ENCODE data around the gene NT5C3A.
"Not testable (repeated sequence)": the region's sequence is repeated elsewhere in the genome, so short reads cannot be mapped to it uniquely, and the experiment has no call there.

The NT5C3A gene

DNA sequence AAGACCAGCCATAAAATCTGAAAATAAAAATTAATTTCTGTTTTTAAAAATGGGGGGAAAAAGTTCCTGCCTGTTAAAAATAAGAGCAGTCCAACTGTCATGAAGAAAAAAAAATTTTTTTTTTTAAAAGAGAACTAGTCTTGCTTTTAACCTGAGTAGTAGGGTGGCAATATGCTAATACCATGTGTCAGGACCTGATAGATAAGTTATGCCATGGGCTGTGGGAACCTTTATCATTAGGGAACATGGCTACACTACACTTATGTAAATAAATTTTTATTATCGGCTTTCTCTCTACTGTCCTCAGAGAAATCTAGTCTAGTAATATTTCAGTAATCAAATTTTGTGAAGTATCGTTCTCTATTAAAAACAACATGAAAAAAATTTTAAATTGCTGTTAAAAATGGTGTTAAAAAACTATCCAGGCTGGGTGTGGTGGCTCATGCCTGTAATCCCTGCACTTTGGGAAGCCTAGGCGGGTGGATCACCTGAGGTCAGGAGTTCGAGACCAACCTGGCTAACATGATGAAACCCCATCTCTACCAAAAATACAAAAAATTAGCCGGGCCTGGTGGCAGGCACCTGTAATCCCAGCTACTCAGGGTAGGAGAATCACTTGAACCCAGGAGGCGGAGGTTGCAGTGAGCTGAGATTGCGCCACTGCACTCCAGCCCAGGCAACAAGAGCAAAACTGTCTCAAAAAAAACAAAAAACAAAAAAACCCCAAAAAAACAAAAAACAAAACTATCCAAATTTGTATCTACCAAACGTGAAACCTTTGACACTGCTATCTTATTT lies 20.7 kb downstream of the NT5C3A start:
- no peak for DNase-seq (ENCODE audit: low spot score)

DNA sequence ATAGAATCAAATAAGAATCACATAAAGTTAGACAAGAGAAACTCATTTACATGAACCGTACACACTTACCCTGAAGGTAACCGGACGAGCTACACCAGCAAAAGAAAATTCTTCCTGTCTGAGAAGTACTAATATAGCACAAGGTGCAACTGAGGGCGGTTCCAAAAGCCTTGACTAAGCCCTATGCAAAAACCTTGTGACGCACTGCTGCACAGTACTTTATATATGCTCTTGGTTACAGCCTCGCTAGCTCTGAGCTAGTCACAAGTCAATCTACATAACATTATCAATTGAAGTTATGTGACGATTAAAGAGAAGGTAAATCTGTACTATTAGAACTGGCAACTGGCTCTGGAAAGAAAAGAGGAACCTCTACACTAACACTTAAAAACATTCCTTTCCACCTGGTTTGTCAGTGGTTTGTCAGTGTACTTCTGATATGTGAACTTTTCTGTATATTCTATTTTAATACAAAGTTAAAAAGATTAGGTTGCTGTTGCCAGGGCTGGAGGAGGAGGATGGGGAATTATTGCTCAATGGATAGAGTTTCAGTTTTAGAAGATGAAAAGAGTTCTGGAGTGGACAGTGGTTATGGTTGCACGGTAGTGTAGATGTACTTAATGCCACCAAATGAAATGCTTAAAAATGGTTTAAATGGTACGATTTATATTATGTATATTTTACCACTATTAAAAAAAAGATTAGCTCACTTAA lies 21.6 kb downstream of the NT5C3A start:
- DNase-seq (ENCODE audit: low spot score): no peak

DNA sequence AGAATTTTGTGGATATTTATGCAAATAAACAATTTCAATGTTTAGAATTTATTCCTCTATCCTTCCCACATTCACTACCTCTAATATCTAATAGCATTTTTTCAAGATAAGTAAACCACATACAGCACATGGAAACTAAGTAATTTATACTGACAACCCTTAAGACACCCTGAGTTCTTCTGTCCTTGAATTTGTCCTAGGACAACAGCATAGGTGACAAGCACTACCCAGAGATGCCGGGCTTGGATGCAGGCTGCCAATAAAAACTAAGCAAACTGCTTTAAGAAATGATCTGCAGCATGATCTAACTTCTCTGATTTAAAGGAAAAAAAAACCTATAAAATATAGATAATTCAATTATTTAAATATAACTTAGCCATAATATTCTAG lies 22.7 kb downstream of the NT5C3A start:
- no peak for DNase-seq (ENCODE audit: low spot score)

DNA sequence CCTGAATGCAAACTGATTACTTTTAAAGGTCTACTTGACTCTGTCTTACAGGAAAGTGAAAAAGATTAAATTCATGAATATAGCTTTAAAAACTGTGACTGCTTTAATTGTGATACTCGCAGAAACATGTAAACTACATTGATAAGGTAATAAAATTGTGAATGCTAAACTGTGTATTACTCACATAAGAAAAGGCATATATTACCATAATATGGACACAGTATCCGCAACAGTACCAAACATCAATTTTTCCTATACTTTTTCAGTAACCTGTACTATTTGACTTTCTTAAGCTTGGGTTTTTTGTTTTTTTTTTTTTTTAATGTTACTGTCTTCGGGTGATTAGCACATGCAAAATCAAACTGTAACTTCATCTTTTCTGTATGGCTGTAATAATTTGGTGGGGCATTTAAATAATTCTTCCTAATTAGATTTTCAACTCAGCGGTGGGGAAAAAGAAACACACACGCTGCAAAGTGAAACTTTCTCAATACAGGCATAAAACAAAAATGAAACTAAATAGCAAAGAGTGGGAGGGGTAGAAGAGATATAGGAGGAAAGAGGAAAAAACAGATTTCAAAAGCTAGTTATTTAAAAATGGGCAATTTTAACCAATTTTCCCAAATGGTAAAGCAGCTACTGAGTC lies 23.2 kb downstream of the NT5C3A start:
- DNase-seq (ENCODE audit: low spot score): peak; percentile 17

DNA sequence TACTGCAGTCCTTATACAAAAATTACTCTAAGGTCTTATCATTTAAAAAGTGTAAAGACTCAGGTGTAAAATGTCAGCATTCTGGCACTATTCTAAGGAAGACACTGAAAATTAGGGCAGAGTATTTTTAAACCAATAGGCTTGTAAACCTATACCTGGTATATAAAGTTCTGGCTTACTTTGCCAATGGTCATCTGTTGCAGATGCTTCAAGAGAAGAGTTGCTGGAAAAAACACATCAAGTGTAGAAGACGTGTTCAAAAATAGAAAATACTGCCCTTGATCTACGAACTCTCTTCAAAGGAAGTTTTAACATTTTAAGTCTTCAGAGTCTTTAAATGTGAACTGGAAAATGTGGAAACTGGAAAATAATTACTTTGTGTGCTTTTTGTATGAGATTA lies 23.9 kb downstream of the NT5C3A start:
- DNase-seq (ENCODE audit: low spot score): no peak

DNA sequence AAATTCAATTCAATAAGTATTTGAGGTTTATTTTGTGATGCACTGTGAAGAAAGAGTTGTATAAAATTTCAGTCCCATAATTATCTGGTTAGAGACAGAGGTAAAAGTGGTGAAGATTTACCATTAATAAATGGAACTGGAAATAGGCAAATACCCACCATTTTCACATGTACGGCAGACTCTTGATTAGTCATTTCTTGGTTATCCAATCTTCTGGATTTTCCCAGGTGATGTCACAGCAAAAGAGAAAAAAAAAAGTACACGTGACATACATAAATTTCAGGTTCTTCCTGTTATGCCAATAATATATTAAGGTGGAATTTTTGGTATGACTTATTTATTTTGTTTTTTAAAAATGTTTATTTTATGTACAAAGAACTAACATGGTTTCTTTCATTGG lies 26.8 kb downstream of the NT5C3A start:
- DNase-seq (ENCODE audit: low spot score): no peak

DNA sequence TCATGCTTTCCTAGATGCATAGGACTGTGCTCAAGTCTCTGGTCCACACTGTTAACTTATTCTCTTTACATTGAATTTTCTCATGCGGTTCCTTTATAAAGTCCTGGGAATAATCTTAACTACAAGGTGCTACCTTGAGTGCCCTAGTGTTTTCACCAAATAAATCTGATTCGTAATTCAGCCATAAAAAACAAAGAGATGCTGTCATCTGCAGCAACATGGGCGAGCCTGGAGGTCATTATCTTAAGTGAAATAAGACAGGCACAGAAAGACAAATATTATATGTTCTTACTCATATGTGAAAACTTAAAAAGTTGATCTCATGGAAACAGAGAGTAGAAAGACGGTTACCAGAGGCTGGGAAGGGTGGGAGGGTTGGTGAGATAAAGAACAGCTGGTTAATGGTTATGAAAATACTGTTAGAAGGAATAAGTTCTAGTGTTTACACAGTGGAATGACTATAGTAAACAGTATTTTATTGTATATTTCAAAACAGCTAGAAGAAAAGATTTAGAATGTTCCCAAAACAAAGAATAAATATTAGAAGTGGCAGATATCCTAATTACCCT lies 38.3 kb downstream of the NT5C3A start:
- DNase-seq (ENCODE audit: low spot score): no peak

DNA sequence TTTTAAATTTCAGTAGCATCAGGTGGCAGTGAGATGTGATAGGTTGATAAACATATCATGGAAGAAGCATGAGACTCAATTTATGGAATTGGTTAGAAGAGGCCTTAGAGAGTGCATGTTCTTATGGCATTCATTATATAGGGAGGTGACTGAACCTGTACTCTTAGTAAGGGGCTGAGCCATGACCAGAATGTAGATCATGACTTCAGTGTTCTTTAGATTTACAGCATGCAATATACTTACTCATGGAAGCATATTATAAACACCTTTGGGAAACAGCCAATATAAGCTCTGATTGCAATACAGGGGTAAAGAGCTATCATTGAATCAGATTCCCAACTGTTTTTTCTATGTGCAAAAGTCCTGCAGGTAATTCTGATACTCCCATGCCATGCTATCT lies 50.2 kb downstream of the NT5C3A start:
- DNase-seq (ENCODE audit: low spot score): no peak

DNA sequence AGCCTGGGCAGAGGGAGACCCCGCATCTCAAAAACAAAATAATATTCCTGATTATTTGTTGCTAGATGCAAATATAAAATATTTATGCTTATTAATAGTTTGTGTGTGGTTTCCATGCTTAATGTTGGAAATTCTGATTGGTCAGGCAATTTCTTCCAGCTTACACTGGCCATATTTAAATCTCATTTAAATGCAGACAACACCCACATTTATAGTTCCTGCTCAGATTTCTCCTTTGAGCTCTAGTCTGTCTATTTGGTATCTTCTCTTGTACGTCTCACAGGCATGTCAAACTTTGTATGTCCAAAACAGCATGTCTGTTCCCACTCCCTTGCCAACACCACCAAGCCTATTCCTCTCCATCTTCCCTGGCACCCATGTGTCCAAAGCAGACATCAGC lies 52.8 kb downstream of the NT5C3A start:
- no peak for DNase-seq (ENCODE audit: low spot score)

DNA sequence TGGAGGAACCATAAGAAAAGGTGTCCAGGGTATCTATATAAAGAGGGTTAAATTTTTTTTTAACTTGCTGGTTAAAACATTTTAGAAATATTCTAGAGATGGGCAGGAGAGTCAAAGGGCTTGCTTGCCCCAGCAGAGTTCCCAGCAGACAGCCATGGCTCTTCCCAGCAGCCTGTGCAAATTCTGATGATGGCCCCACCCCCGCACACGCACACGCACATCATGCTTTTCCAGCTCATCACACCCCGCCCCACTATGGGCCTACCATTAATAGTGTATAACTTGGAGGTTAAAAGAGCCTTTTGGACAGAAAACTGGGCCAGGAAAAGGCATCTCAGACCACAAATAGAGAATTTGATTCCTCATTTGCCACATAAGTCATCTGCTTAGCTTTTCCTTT lies 56.9 kb downstream of the NT5C3A start:
- not testable (repeated sequence) for DNase-seq (ENCODE audit: low spot score)

DNA sequence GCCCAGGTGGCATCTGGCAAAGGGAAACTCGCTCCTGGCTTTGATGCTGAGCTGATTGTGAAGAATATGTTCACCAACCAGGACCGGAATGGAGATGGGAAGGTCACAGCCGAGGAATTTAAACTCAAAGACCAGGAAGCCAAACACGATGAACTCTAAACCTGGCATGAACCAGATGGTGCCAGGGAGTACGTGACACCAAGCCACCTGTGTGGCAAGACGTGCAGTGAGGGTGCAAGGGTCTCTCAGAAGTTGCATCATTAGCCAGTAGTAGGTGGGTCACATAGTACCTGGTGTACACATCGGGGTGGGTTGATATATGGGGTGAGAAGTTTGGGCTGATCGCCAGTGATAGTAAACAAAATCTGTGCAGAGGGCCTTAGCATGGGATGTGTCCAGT lies 57.4 kb downstream of the NT5C3A start:
- DNase-seq (ENCODE audit: low spot score): not testable (repeated sequence)

DNA sequence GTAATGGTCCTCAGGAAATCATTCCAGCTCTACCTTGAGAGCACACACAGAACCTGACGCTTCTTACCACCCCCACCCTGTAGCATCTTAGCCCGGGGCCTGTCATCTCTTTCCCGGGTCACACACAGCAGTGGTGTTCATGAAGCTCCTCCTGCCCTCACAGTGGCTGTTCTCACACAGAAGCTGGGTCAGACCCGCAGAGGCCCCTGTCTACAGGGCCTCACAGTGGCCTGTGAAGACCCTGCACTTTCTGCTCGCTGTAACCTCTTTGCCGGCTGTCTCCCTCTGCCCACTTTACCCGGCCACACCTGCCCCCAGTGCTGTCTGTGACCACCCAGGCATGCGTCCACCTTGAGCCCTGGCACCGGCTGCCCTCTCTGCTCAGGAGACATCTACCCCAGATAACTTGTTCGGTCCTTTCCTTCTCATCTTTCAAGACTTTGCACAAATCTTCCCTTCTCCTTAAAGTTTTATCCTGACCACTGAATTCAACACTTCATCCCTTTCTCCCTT lies 58.4 kb downstream of the NT5C3A start:
- not testable (repeated sequence) for DNase-seq (ENCODE audit: low spot score)

DNA sequence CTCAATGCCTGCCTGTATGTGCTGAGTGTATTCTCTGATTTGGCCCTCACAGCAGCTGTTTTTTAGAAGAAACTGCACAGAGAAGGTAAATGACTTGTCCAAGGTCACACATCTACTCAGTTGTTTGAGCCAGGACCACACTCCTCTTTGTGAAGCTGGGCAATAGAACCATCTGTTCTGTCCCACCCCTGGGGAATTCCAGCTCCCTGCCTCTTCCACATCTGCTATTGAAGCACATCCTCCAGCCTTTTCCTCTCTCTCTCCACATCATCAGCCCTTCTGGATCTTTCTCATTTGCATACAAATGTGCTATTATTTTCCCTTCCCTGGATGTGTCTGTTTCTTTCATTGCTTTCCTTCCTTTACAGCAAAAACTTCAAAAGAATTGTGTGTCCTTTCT lies 59.5 kb downstream of the NT5C3A start:
- DNase-seq (ENCODE audit: low spot score): not testable (repeated sequence)

DNA sequence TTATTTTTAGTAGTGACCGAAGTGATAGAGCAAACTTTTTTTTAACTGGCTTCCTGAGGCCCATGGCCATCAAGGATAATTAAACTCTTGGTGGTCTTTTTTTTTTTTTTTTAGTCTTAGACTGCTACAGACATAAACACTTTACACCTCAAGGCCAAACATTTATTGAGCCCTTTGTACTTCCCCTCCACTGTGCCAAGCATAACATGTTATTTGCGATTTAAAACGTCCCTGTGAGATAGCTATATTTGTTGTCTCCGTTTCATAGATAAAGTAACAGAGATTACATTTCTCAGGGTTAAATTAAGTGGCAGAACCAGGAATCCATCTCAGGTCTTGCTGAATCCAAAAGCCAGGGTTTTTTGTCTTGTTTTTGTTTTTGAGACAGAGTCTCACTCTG lies 63.2 kb downstream of the NT5C3A start:
- not testable (repeated sequence) for DNase-seq (ENCODE audit: low spot score)

DNA sequence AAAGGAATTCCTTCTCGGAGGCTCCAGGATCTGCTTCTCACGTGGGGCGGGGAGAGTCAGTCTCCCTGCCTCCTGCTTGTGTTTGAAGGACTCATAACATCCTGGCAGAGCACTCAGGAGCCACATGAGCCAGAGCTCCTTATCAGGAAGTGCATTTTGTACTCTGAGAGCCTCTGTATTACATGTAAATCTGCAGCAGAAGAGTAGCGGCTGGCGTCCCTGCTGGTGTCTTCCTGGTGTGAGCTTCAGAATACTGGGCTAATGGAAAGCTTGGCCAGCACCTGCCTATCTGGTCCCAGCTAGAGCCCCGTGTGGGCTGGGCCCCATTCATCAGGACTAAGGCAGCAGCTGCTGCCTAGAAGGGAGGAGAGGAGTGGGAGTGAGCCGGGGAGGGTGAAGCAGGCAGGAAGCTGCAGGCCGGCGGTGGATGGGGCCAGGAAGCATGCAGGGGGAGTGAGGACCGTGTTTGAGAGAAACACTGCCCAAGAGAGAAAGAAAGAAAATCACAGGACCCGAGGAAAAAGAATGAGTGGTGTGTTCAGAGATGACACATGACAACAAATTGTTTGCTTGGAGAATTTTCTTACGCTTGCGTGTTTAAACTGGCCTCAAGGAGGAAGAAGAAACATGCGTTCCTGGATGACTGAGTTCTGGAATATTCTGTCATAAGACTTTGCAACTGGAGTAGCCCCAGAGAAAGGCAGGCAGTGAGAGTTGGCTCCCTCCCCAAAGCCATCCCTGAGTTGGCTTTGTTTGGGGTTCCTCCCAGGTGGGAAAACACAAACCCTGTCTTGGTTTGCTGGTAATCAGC lies 64.0 kb downstream of the NT5C3A start:
- peak; percentile 37 for DNase-seq (ENCODE audit: low spot score)

DNA sequence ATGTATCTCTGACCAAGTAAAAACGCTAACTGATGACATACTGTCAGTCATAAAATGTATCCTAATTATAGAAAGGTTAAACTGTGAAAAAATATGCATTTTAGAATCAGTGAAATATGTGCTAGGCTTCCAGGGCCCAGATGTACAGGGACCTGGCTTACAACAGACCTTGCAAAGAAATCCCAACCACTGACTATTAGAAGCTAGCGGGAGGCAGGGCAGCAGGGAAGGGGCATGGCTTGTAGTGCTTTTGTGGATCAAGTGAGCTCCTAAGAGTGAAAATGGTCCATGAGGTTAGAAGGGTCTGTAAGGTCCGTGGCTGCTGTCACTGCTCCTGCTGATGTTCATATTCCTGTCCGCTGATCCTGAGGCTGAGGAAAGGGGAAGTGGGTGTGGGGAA lies 64.6 kb downstream of the NT5C3A start:
- DNase-seq (ENCODE audit: low spot score): not testable (repeated sequence)

DNA sequence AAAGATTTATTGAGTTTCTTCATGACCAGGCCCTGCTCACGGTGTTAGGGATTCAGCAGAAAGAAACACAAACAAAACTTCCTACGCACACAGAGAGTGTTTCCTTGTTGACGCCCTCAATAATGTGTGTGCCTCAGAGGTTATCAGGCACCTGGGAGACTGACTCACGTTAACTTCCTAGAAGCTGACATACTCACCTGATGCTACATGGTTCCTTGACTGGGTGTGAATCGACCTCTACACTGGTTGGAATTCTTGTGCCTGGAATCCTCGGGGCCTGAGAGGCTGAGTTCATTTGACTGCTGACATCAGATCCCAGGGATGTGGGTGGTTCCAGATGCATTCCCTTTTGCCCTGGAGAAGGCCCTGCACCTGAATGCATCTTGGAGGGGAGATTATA lies 69.8 kb downstream of the NT5C3A start:
- DNase-seq (ENCODE audit: low spot score): not testable (repeated sequence)

DNA sequence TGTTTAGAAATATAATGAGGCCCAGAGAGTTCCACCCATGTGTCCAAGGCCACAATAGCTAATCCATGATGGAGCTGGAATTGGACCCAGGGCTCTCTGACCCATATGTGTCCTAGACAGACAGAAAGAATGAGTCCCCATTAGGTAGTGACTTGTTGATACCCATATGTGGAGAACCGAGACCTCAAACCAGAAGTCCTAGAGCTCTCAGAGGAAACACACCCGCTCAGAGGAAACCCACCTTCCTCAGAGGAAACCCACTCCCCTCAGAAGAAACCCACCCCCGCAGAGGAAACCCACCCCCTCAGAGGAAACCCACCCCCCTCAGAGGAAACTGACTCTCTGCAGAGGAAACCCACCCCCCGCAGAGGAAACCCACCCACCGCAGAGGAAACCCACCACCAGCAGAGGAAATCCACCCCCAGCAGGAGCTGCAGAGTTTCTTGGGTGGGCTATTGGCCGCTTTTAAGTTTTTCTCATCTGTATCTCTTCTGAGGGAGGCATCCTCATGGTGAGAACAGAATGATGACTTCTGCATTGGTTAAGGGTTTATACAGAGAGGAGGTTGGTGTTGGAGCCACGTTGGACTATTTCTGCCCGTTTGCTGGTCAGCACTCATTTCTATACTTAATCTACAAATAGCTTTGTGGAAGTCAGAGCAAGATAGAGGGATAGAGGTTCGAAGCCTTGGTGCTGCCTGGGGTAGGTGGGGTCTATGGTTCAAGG lies 70.4 kb downstream of the NT5C3A start:
- not testable (repeated sequence) for DNase-seq (ENCODE audit: low spot score)

DNA sequence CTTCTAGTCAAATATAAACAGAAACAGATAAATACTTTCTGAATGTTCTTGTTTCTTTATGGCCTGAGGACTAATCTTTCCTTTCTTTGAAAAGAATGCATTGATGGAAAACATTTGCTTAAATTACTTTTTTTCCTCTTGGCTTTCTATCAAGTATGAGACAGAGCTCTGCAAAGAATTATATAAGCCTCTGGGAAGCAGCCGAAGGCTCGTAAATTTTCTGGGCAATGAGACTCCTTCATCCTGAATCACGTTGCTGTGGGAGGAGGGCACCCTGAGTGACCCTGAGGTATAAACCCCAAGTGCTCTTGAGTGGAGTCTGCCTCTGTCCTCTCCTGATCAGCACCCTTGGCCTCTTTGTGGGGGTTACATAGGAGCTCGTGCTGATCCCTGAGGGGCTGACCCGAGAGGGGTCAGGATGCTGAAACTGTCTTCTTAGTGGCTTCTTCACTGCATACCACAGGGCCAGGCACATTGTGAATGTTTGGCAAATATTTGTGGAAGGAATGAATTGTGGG lies 71.4 kb downstream of the NT5C3A start:
- DNase-seq (ENCODE audit: low spot score): peak; percentile 33

DNA sequence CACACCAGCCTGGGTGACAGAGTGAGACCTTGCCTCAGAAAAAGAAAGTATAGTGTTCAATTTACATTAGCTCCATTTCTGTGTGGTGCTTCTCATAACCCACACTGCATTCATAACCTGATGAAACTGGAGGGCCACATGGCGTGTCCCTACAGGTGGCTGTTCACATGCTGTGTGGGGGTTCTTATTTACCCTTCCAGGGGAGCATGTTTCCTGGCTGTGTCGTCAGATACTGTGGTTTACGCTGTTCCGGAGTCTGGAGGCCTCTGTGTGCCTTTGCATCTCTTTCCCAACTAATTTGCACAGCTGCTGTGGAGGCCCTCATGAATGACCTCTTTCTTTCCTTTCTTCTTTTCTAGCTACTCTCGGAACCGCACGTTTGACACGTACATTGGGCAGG lies 74.4 kb downstream of the NT5C3A start:
- DNase-seq (ENCODE audit: low spot score): not testable (repeated sequence)

DNA sequence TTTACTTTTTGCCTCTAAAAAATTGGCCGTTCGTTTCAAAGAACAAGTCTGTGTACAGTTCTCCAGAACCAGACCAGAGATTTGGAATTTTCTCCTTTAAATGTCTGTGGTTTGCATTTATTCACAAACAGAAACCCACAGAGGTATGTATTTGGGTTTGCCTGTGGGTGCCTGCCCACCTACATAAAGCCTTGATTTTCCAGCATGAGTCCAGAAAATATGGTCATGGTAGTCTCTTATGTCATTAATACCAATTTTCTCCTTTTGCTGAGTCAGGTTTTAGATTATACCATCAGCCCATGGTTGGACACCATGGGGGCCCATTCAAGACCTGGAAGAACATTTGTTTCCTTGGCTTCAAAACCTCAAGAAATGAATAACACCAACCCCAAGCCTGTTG lies 82.7 kb downstream of the NT5C3A start:
- not testable (repeated sequence) for DNase-seq (ENCODE audit: low spot score)
